Neural crest cell (in vitro differentiated cells): Measurements from ENCODE around the gene HACD2. TPM values are rescaled to one million over a fixed set of nuclear protein-coding genes. Genes with fewer than 3 reads are reported as not detected.

ENCODE experiments used
- DNase-seq: peaks from one replicate; pipeline ENCODE4 v3.0.0; 2021; ENCODE audit warnings: low read depth, mixed read lengths, low spot score
- H3K27ac Mint-ChIP-seq: one replicate; pipeline ENCODE4 v1.8.0; 2021; ENCODE audit warnings: mild to moderate bottlenecking, mixed read lengths; ENCODE audit not compliant: unreplicated experiment
- H3K27me3 Mint-ChIP-seq: 2 replicates; pipeline ENCODE4 v1.8.0; 2021; ENCODE audit warnings: low read depth, mild to moderate bottlenecking, mixed read lengths
- H3K36me3 Mint-ChIP-seq: 2 replicates; pipeline ENCODE4 v1.8.0; 2021; ENCODE audit warnings: low read depth, mild to moderate bottlenecking, mixed read lengths
- H3K4me1 Mint-ChIP-seq: 2 replicates; pipeline ENCODE4 v1.8.0; 2021; ENCODE audit warnings: mixed read lengths
- H3K4me3 Mint-ChIP-seq: one replicate; pipeline ENCODE4 v1.8.0; 2021; ENCODE audit warnings: mild to moderate bottlenecking, mixed read lengths
- H3K9me3 Mint-ChIP-seq: 2 replicates; pipeline ENCODE4 v1.8.0; 2021; ENCODE audit warnings: mixed read lengths
- total RNA-seq: library from RNA; stranded (reverse); gene quantifications from 2 replicates; pipeline ENCODE4 v1.2.1, GENCODE V29; 2021
- TF ChIP-seq, protein P1 (sequence below): fragments of 200-600 bp; sonication (generic); conservative IDR thresholded peaks from 2 replicates; pipeline ENCODE4 v1.5.0; 2021; ENCODE audit warnings: antibody characterized with exemption, mild to moderate bottlenecking

HACD2 gene
- total RNA-seq, 1 donor from 2014 or later = 26.5 TPM

GRCh38 chr3:123448536-123449101 lies 136.2 kb downstream of the HACD2 start, which contains the start of gene ADCY5:
ADCY5 (minus strand) TSS chr3:123449090; CDS start chr3:123448545, 545 bp downstream.
- Mint-ChIP-seq H3K4me3 (peak within 1 kb of the TSS; percentile 85), H3K27ac (no peak within 1 kb of the TSS), H3K36me3 (no peaks in the 10 kb centered on the region), H3K9me3 (no peaks in the 10 kb centered on the region), H3K4me1 (peaks cover 13% of the 10 kb centered on the region), H3K27me3 (peaks cover 73% of the 10 kb centered on the region)
- TF ChIP-seq, protein P1, sequence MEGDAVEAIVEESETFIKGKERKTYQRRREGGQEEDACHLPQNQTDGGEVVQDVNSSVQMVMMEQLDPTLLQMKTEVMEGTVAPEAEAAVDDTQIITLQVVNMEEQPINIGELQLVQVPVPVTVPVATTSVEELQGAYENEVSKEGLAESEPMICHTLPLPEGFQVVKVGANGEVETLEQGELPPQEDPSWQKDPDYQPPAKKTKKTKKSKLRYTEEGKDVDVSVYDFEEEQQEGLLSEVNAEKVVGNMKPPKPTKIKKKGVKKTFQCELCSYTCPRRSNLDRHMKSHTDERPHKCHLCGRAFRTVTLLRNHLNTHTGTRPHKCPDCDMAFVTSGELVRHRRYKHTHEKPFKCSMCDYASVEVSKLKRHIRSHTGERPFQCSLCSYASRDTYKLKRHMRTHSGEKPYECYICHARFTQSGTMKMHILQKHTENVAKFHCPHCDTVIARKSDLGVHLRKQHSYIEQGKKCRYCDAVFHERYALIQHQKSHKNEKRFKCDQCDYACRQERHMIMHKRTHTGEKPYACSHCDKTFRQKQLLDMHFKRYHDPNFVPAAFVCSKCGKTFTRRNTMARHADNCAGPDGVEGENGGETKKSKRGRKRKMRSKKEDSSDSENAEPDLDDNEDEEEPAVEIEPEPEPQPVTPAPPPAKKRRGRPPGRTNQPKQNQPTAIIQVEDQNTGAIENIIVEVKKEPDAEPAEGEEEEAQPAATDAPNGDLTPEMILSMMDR = no peak
- peak; percentile 16 for DNase-seq

DNA sequence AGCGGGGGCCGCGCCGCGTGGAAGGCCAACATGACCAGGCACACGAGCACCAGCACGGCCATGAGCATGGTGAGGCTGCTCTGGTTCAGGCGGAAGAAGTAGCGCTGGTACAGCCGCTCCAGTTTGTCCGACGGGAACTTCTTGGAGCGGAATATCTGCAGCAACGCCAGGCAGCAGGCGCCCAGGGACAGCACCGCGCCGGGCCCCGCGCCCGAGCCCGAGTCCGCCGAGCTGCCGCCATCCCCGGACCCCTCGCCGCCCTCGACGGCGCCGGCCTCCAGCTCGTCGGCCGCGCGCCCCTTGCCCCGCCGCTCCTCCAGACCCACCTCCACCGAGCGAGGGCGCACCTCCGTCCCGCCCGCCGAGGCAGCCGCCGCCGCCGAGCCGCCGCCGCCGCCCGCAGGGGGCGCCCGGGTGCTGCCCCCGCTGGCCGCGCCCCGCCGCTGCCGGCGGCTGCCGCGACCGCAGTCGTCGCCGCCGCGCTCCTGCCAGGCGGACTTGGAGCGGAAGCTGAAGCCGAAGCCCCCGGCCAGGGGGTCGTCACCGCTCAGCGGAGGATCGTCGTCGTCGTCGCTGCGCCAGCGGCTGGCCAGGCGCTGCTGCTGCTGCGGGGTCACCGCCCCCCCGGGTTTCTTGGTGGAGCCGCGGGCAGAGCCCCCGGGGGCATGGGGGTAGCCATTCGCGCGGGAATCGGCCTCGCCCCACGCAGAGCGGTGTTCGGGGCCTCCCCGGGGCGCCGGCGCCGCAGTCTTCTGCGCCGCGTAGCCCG lies 136.9 kb downstream of the HACD2 start:
- Mint-ChIP-seq H3K36me3 (no peaks in the 10 kb centered on the region), H3K4me3 (no peak overlapping the region), H3K27me3 (peaks cover 70% of the 10 kb centered on the region), H3K4me1 (peaks cover 13% of the 10 kb centered on the region), H3K27ac (no peak overlapping the region), H3K9me3 (no peaks in the 10 kb centered on the region)
- TF ChIP-seq, protein P1 = peak; percentile 44
- DNase-seq = peak; percentile 34

GRCh38 chr3:123447416-123447748 lies 137.5 kb downstream of the HACD2 start:
- H3K27me3 Mint-ChIP-seq = peaks cover 67% of the 10 kb centered on the region
- no peak for DNase-seq
- peak overlapping the region; percentile 67 for H3K4me3 Mint-ChIP-seq
- H3K9me3 Mint-ChIP-seq = no peaks in the 10 kb centered on the region
- H3K4me1 Mint-ChIP-seq = peaks cover 13% of the 10 kb centered on the region
- TF ChIP-seq, protein P1 = no peak
- H3K27ac Mint-ChIP-seq = no peak overlapping the region
- H3K36me3 Mint-ChIP-seq = no peaks in the 10 kb centered on the region

- H3K4me3 Mint-ChIP-seq = peak overlapping the region; percentile 67
- TF ChIP-seq, protein P1 = no peak
- peaks cover 64% of the 10 kb centered on the region for H3K27me3 Mint-ChIP-seq
- no peaks in the 10 kb centered on the region for H3K36me3 Mint-ChIP-seq
- no peak for DNase-seq
- H3K9me3 Mint-ChIP-seq = no peaks in the 10 kb centered on the region
- H3K27ac Mint-ChIP-seq = no peak overlapping the region
- peaks cover 13% of the 10 kb centered on the region for H3K4me1 Mint-ChIP-seq
These were observed 138.2 kb downstream of the HACD2 start for GRCh38 chr3:123446610-123447109.

DNA sequence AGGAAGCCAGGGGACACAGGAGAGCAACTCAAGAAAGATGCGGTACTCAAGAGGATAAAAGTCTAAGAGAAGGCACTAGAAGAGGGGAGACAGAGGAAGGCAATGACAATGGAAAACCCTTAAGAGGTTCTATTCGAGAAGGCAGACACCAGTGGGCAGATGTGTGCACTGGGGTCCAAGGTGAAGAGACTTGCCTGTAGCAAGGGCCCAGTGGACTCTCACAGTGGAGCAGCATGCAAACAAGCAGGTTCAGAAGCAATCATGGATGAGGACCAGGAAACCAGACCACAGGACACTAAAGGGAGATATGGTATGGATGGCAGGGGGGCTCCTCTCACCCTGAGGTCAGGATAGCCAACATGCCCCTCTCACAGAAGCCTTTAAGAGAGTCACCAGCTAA lies 138.6 kb downstream of the HACD2 start:
- Mint-ChIP-seq H3K27me3 (peaks cover 60% of the 10 kb centered on the region), H3K27ac (no peak overlapping the region)

More for the DNA sequence above, 138.6 kb downstream of the HACD2 start:
- TF ChIP-seq, protein P1 = no peak
- no peak for DNase-seq
- peak overlapping the region; percentile 67 for H3K4me3 Mint-ChIP-seq
- H3K9me3 Mint-ChIP-seq = no peaks in the 10 kb centered on the region
- peaks cover 13% of the 10 kb centered on the region for H3K4me1 Mint-ChIP-seq
- H3K36me3 Mint-ChIP-seq = no peaks in the 10 kb centered on the region
